ENCODE results near the gene CWC15. TPM values are rescaled to one million over a fixed set of nuclear protein-coding genes. Genes with fewer than 3 reads are reported as not detected.

The CWC15 gene
- total and polyA plus RNA-seq, 2 of the 13 experiments (the other 11 are each of a cell fraction or from before 2014, with no cell fraction given): 27.6 to 61.2 TPM

DNA sequence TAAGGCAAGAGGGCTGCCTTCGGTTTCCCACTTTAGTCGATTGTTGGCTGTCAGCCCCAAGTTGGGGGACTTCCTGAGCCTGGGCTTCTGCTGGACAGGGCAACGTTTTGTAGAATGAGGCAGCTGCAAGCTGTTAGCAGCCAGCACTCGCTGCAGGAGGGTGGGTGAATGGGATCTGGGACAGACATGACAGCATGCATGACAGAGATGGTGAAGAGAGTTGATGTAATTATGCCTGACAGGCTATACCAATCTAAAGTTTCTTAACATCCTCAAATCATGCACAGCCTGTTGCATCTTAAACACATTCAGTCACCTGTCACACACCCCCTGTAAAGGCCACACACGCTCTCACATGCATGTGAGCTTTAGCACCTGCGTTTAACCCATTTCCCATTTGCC, 49.2 kb downstream of the CWC15 start:
- Histone ChIP-seq H2AFZ (ENCODE audit: low read length) (no peak overlapping the region), H3K4me1 (ENCODE audit: insufficient read depth, low read length) (peaks cover 8% of the 10 kb centered on the region), H4K20me1 (ENCODE audit: insufficient read depth, low read length) (no peaks in the 10 kb centered on the region), H3K4me3 (replicated peaks in 1 of 3; ENCODE audit: insufficient read depth in 1 of 3, low read depth in 2 of 3, low read length in 3 of 3) (no peak overlapping the region), H3K4me2 (ENCODE audit: low read depth, low read length) (no peak overlapping the region), H3K27ac (ENCODE audit: extremely low read length, insufficient read depth, low read length) (no peak overlapping the region), H3K9me3 (ENCODE audit: low read length) (no peaks in the 10 kb centered on the region), H3K79me2 (ENCODE audit: insufficient read depth, low read length) (no peaks in the 10 kb centered on the region), H3K9ac (ENCODE audit: insufficient read depth, low read depth, low read length) (no peak overlapping the region), H3K27me3 (ENCODE audit: control insufficient read depth in 1 of 2, insufficient read depth in 2 of 2, low read length in 2 of 2) (no peaks in the 10 kb centered on the region; a peak in 2 of 5 replicates), H3K36me3 (replicated peaks in 1 of 2; ENCODE audit: control insufficient read depth in 1 of 2, insufficient read depth in 2 of 2, low read length in 2 of 2) (no peaks in the 10 kb centered on the region)
- intact Hi-C loops (cut with micrococcal nuclease; ENCODE audit: unreplicated experiment) (no loop called here), in situ Hi-C loops (cut with HindIII; ENCODE audit: extremely low pct_ligation_motif_present, low pct_unique_long_range_greater_than_20kb) (no loop called here)
- no peak for DNase-seq (ENCODE audit: low spot score)
- BruUV-seq (replicated peaks): no TSS peak
- FAIRE-seq: no peak
- POLR2A ChIA-PET: no interaction called here
- no peak for ATAC-seq
- WGBS (ENCODE audit: low lambda C conversion rate): 38% methylated on average over 4 of the region's 6 CpGs
- CTCF ChIA-PET (ENCODE audit: low intra/inter-chr PET ratio, low total read pairs): no interaction called here
- TF ChIP-seq, protein P1, sequence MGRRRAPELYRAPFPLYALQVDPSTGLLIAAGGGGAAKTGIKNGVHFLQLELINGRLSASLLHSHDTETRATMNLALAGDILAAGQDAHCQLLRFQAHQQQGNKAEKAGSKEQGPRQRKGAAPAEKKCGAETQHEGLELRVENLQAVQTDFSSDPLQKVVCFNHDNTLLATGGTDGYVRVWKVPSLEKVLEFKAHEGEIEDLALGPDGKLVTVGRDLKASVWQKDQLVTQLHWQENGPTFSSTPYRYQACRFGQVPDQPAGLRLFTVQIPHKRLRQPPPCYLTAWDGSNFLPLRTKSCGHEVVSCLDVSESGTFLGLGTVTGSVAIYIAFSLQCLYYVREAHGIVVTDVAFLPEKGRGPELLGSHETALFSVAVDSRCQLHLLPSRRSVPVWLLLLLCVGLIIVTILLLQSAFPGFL (CRISPR knock-in tag; IDR thresholded peaks at IDR 0.05): no peak
- no peak for TF ChIP-seq ZNF343 (CRISPR knock-in tag; IDR thresholded peaks at IDR 0.05)
- TF ChIP-seq, protein P2, sequence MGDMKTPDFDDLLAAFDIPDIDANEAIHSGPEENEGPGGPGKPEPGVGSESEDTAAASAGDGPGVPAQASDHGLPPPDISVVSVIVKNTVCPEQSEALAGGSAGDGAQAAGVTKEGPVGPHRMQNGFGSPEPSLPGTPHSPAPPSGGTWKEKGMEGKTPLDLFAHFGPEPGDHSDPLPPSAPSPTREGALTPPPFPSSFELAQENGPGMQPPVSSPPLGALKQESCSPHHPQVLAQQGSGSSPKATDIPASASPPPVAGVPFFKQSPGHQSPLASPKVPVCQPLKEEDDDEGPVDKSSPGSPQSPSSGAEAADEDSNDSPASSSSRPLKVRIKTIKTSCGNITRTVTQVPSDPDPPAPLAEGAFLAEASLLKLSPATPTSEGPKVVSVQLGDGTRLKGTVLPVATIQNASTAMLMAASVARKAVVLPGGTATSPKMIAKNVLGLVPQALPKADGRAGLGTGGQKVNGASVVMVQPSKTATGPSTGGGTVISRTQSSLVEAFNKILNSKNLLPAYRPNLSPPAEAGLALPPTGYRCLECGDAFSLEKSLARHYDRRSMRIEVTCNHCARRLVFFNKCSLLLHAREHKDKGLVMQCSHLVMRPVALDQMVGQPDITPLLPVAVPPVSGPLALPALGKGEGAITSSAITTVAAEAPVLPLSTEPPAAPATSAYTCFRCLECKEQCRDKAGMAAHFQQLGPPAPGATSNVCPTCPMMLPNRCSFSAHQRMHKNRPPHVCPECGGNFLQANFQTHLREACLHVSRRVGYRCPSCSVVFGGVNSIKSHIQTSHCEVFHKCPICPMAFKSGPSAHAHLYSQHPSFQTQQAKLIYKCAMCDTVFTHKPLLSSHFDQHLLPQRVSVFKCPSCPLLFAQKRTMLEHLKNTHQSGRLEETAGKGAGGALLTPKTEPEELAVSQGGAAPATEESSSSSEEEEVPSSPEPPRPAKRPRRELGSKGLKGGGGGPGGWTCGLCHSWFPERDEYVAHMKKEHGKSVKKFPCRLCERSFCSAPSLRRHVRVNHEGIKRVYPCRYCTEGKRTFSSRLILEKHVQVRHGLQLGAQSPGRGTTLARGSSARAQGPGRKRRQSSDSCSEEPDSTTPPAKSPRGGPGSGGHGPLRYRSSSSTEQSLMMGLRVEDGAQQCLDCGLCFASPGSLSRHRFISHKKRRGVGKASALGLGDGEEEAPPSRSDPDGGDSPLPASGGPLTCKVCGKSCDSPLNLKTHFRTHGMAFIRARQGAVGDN (CRISPR knock-in tag; IDR thresholded peaks at IDR 0.05): no peak
- TF ChIP-seq NFIB (CRISPR knock-in tag; IDR thresholded peaks at IDR 0.05; ENCODE audit: borderline replicate concordance): no peak
- TF ChIP-seq KLF13 (CRISPR knock-in tag; IDR thresholded peaks at IDR 0.05): no peak
- no peak for TF ChIP-seq ZNF550 (CRISPR knock-in tag; IDR thresholded peaks at IDR 0.05; ENCODE audit: borderline replicate concordance)
- TF ChIP-seq, protein P3, sequence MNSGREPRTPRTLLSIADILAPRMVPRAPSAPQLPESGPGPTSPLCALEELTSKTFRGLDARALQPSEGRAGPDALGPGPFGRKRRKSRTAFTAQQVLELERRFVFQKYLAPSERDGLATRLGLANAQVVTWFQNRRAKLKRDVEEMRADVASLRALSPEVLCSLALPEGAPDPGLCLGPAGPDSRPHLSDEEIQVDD (CRISPR knock-in tag; IDR thresholded peaks at IDR 0.05; ENCODE audit: borderline replicate concordance): no peak
- no peak for TF ChIP-seq STAG1 (CRISPR knock-in tag; IDR thresholded peaks at IDR 0.05)
- TF ChIP-seq, protein P4, sequence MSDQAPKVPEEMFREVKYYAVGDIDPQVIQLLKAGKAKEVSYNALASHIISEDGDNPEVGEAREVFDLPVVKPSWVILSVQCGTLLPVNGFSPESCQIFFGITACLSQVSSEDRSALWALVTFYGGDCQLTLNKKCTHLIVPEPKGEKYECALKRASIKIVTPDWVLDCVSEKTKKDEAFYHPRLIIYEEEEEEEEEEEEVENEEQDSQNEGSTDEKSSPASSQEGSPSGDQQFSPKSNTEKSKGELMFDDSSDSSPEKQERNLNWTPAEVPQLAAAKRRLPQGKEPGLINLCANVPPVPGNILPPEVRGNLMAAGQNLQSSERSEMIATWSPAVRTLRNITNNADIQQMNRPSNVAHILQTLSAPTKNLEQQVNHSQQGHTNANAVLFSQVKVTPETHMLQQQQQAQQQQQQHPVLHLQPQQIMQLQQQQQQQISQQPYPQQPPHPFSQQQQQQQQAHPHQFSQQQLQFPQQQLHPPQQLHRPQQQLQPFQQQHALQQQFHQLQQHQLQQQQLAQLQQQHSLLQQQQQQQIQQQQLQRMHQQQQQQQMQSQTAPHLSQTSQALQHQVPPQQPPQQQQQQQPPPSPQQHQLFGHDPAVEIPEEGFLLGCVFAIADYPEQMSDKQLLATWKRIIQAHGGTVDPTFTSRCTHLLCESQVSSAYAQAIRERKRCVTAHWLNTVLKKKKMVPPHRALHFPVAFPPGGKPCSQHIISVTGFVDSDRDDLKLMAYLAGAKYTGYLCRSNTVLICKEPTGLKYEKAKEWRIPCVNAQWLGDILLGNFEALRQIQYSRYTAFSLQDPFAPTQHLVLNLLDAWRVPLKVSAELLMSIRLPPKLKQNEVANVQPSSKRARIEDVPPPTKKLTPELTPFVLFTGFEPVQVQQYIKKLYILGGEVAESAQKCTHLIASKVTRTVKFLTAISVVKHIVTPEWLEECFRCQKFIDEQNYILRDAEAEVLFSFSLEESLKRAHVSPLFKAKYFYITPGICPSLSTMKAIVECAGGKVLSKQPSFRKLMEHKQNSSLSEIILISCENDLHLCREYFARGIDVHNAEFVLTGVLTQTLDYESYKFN (CRISPR knock-in tag; conservative IDR thresholded peaks at IDR 0.05): no peak
- TF ChIP-seq SOX6 (IDR thresholded peaks at IDR 0.05): no peak
- no peak for TF ChIP-seq SOX6 (CRISPR knock-in tag; IDR thresholded peaks at IDR 0.05)
- TF ChIP-seq HNF4A (CRISPR knock-in tag; IDR thresholded peaks at IDR 0.05): no peak
- TF ChIP-seq ZNF430 (CRISPR knock-in tag; IDR thresholded peaks at IDR 0.05): no peak
- TF ChIP-seq, protein P5, sequence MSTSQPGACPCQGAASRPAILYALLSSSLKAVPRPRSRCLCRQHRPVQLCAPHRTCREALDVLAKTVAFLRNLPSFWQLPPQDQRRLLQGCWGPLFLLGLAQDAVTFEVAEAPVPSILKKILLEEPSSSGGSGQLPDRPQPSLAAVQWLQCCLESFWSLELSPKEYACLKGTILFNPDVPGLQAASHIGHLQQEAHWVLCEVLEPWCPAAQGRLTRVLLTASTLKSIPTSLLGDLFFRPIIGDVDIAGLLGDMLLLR (CRISPR knock-in tag; IDR thresholded peaks at IDR 0.05): no peak
- TF ChIP-seq, protein P6, sequence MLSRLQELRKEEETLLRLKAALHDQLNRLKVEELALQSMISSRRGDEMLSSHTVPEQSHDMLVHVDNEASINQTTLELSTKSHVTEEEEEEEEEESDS (CRISPR knock-in tag; IDR thresholded peaks at IDR 0.05; ENCODE audit: borderline replicate concordance): no peak
